Measurements from ENCODE around the gene SLC38A5. TPM values are rescaled to one million over a fixed set of nuclear protein-coding genes. Genes with fewer than 3 reads are reported as not detected.
"Not testable (repeated sequence)": the region's sequence is repeated elsewhere in the genome, so short reads cannot be mapped to it uniquely, and the experiment has no call there.

SLC38A5 gene
- polyA plus RNA-seq, 1 donor, result 66.3 TPM

DNA sequence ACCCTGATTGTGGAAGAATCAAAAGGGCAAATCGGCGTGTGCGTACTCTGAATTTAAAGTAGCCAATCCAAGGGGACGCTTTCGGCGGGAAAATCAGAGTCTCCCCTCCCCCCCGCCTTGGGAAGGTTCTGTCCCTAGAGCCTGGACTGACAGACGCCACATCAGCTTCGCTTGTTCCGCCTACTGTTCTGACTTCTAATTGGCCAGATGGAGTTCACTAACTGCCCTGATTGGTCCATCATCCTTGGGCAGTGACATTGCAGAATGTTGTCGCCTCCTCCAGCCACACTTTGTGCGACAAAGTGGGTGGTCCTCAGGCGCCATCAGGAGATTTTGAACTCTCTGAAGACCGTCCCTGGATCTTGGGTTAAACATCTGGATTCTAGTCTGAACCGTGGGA lies 58.2 kb downstream of the SLC38A5 start, which contains the start of gene SSX4B:
SSX4B (minus strand) TSS at position 101 of the 400 bp plus-strand sequence. CDS start 588 bp downstream, outside the sequence.
- DNase-seq; H3K4me1 ChIP-seq (ENCODE audit: control insufficient read depth, insufficient read depth, low read length); H3K27me3 ChIP-seq (ENCODE audit: control insufficient read depth, insufficient read depth, low read length); H3K36me3 ChIP-seq (ENCODE audit: control insufficient read depth, insufficient read depth, low read length); H3K9me3 ChIP-seq (ENCODE audit: control insufficient read depth, low read depth, low read length); H3K4me3 ChIP-seq (ENCODE audit: low read length); H3K27ac ChIP-seq (ENCODE audit: low read length): not testable (repeated sequence)
- WGBS (ENCODE audit: insufficient coverage, low lambda C conversion rate), result no CpG with 5 or more reads among the region's 15 CpGs

Other genes with a start within 250 kb of the SLC38A5 start
- not detected for gene SSX1, start 214.9 kb downstream of the SLC38A5 start, polyA plus RNA-seq
- not detected for gene SSX3, start 113.6 kb downstream of the SLC38A5 start, polyA plus RNA-seq
- not detected for gene SSX4, start 86.7 kb downstream of the SLC38A5 start, polyA plus RNA-seq
- gene SSX4B, start 58.3 kb downstream of the SLC38A5 start, polyA plus RNA-seq, result not detected
- 21.1 TPM for gene FTSJ1, start 5.9 kb upstream of the SLC38A5 start, polyA plus RNA-seq
- 4.5 TPM for gene PORCN, start 38.7 kb upstream of the SLC38A5 start, polyA plus RNA-seq
- 110 TPM for gene EBP, start 51.5 kb upstream of the SLC38A5 start, polyA plus RNA-seq
- 8.0 TPM for gene TBC1D25, start 69.5 kb upstream of the SLC38A5 start, polyA plus RNA-seq
- gene RBM3, start 104.2 kb upstream of the SLC38A5 start, polyA plus RNA-seq, result 257 TPM
- gene WDR13, start 127.2 kb upstream of the SLC38A5 start, polyA plus RNA-seq, result 107 TPM
- 6.3 TPM for gene WAS, start 213.5 kb upstream of the SLC38A5 start, polyA plus RNA-seq
- gene SUV39H1, start 226.5 kb upstream of the SLC38A5 start, polyA plus RNA-seq, result 4.7 TPM